Mucosa of descending colon (tissue), 3 donors: ENCODE results near the gene TRDMT1. TPM values are rescaled to one million over a fixed set of nuclear protein-coding genes. Genes with fewer than 3 reads are reported as not detected.

Source experiments
- ATAC-seq: fragments of 200-7000 bp; cut with Tn5 transposase; one replicate; pipeline ENCODE4 v1.9.1; 2020; ENCODE audit warnings: mild to moderate bottlenecking, moderate library complexity
- DNase-seq, 3 donors: peaks; one replicate each; pipeline ENCODE4 v3.0.0-alpha.2; 2020
- H3K36me3 ChIP-seq: fragments of 200-600 bp; one replicate; pipeline ENCODE4 v1.8.0; 2021; ENCODE audit warnings: low read depth, mild to moderate bottlenecking
- H3K4me1 ChIP-seq: fragments of 200-600 bp; one replicate; pipeline ENCODE4 v1.8.0; 2021; ENCODE audit warnings: low read depth, mild to moderate bottlenecking
- H3K4me3 ChIP-seq: fragments of 200-600 bp; one replicate; pipeline ENCODE4 v1.8.0; 2021; ENCODE audit warnings: mild to moderate bottlenecking
- H3K9me3 ChIP-seq: fragments of 200-600 bp; one replicate; pipeline ENCODE4 v1.8.0; 2021; ENCODE audit warnings: mild to moderate bottlenecking
- CTCF ChIP-seq: fragments of 200-600 bp; IDR thresholded peaks from one replicate; pipeline ENCODE4 v1.8.0; 2022; ENCODE audit warnings: antibody characterized with exemption, mild to moderate bottlenecking
- intact Hi-C, 2 donors: fragments of 100-400 bp; cut with DNase I in 1 of 2; cut with micrococcal nuclease in 1 of 2; formaldehyde crosslinking; loops; one replicate each; pipeline versions ENCODE4 v1.11.0 to v1.11.1; 2022; cut with DNase I, micrococcal nuclease
- long read RNA-seq, 2 donors: library from polyadenylated mRNA; unstranded; transcript quantifications; one replicate each; pipeline ENCODE4 v2.0.0, GENCODE V29; 2019 to 2021
- total RNA-seq, 3 donors: library from RNA; stranded (reverse); fragmentation: NEBNext Ultra II Directional in 2 of 3; extraction: Animal tissue kit (Norgen Biotek cat#: 25700) in 2 of 3; gene quantifications; one replicate each; pipeline versions ENCODE4 v1.2.1 to v1.2.4, GENCODE V29; 2021 to 2023
- donor health status: DM: no; HTN: no; CAD: no; lungs with moderate emphysema.
- donor health status: DM: no; HTN: no; CAD: no.
- donor health status: DM: no; HTN: yes; CAD: no.

TRDMT1 gene
- total RNA-seq = 1 to 10 TPM; 4.7 to 7.8 (median 7.4) TPM
- long read RNA-seq, donor 1, partial matches to known transcripts = 1 of 4 reads
- long read RNA-seq, donor 1, other reads (novel, unspliced or antisense) = 1 of 4 reads
- long read RNA-seq, donor 2, full-length matches to known transcripts = 1 of 1 reads
- long read RNA-seq, donor 2, partial matches to known transcripts = 0 of 1 reads
- long read RNA-seq, donor 2, other reads (novel, unspliced or antisense) = 0 of 1 reads

- ATAC-seq (peak; percentile 99), DNase-seq (peak; percentile 85 to 90 (median 90))
- Histone ChIP-seq H3K36me3 (no peaks in the 10 kb centered on the region), H3K9me3 (no peaks in the 10 kb centered on the region), H3K4me1 (peaks cover 4% of the 10 kb centered on the region), H3K4me3 (peak within 1 kb of the TSS; percentile 45)
- intact Hi-C loops = no loop called here
- TF ChIP-seq CTCF = peak; percentile 8
Observed at GRCh38 chr10:17200912-17201793, at the start of gene TRDMT1. Gene TRDMT1, minus strand, starts transcription at chr10:17201672. Its CDS starts 38 bp downstream, at chr10:17201634.

- ATAC-seq = no peak
- intact Hi-C loops = loop anchor here in 1 of 2 donors (10.0 kb wide), 1 partner anchor 406 kb away; no protein-coding TSS in a partner anchor
- H3K36me3 ChIP-seq = no peaks in the 10 kb centered on the region
- no peak for TF ChIP-seq CTCF
- H3K4me3 ChIP-seq = no peak overlapping the region
- H3K9me3 ChIP-seq = no peaks in the 10 kb centered on the region
- no peak for DNase-seq
- H3K4me1 ChIP-seq = no peaks in the 10 kb centered on the region
Observed at GRCh38 chr10:17250736-17251135, 49.3 kb upstream of the TRDMT1 start.

GRCh38 chr10:17249820-17250219 is 48.3 kb upstream of the TRDMT1 start:
- ATAC-seq = peak; percentile 51
- H3K4me1 ChIP-seq = no peaks in the 10 kb centered on the region
- intact Hi-C loops = loop anchor here in 1 of 2 donors (10.0 kb wide), 1 partner anchor 405 kb away; no protein-coding TSS in a partner anchor
- H3K4me3 ChIP-seq = no peak overlapping the region
- H3K36me3 ChIP-seq = no peaks in the 10 kb centered on the region
- DNase-seq = no peak
- no peak for TF ChIP-seq CTCF
- H3K9me3 ChIP-seq = no peaks in the 10 kb centered on the region

- intact Hi-C loops = no loop called here
- H3K4me3 ChIP-seq = no peak overlapping the region
- ATAC-seq (peak; percentile 76), DNase-seq (no peak)
- no peaks in the 10 kb centered on the region for H3K36me3 ChIP-seq
- no peaks in the 10 kb centered on the region for H3K9me3 ChIP-seq
- no peak for TF ChIP-seq CTCF
- H3K4me1 ChIP-seq = no peaks in the 10 kb centered on the region
Observed at GRCh38 chr10:17248964-17249363, 47.5 kb upstream of the TRDMT1 start.

GRCh38 chr10:17247210-17247609 is 45.7 kb upstream of the TRDMT1 start:
- no peak for TF ChIP-seq CTCF
- DNase-seq = no peak
- Histone ChIP-seq H3K4me3 (no peak overlapping the region), H3K9me3 (no peaks in the 10 kb centered on the region), H3K4me1 (no peaks in the 10 kb centered on the region), H3K36me3 (no peaks in the 10 kb centered on the region)
- intact Hi-C loops = no loop called here
- no peak for ATAC-seq
